TTC549 (cell line): ENCODE data around the gene DDN.

Source experiments
- FAIRE-seq: peaks from 2 replicates; lab custom pipeline; 2012; peaks lifted over from hg19 to GRCh38; lab: Jason Lieb, UNC

Gene DDN

GRCh38 chr12:48999371-49000131 lies at the start of gene DDN:
Gene DDN (minus strand): TSS chr12:48999375. CDS start chr12:48999287, 88 bp downstream.
- no peak for FAIRE-seq

GRCh38 chr12:49048953-49049352 lies 49.8 kb upstream of the DDN start:
- no peak for FAIRE-seq

GRCh38 chr12:49046129-49046895 lies 47.1 kb upstream of the DDN start:
- FAIRE-seq, result no peak

GRCh38 chr12:49044660-49045059 lies 45.5 kb upstream of the DDN start:
- no peak for FAIRE-seq

GRCh38 chr12:49043856-49044258 lies 44.7 kb upstream of the DDN start:
- FAIRE-seq, result no peak

- FAIRE-seq, result no peak
These were observed 44.1 kb upstream of the DDN start for GRCh38 chr12:49043241-49043640.

- FAIRE-seq, result no peak
These were observed 42.8 kb upstream of the DDN start for GRCh38 chr12:49041881-49042484.

- no peak for FAIRE-seq
These were observed 42.1 kb upstream of the DDN start for GRCh38 chr12:49041036-49041880.

GRCh38 chr12:49040364-49040855 lies 41.2 kb upstream of the DDN start:
- FAIRE-seq, result no peak

- FAIRE-seq, result no peak
These were observed 40.5 kb upstream of the DDN start for GRCh38 chr12:49039421-49040363.

- FAIRE-seq, result no peak
These were observed 39.2 kb upstream of the DDN start for GRCh38 chr12:49038291-49038955.

GRCh38 chr12:49037947-49038237 lies 38.7 kb upstream of the DDN start:
- FAIRE-seq, result no peak

- no peak for FAIRE-seq
These were observed 38.2 kb upstream of the DDN start for GRCh38 chr12:49037111-49037946.

- FAIRE-seq, result no peak
These were observed 36.9 kb upstream of the DDN start for GRCh38 chr12:49036029-49036428.

- no peak for FAIRE-seq
These were observed 35.1 kb upstream of the DDN start for GRCh38 chr12:49034286-49034622.

GRCh38 chr12:49033611-49034285 lies 34.6 kb upstream of the DDN start:
- no peak for FAIRE-seq

GRCh38 chr12:49032679-49033447 lies 33.7 kb upstream of the DDN start:
- no peak for FAIRE-seq

GRCh38 chr12:49032276-49032675 lies 33.1 kb upstream of the DDN start:
- FAIRE-seq, result no peak
